Activated gamma-delta T cell treated with Interleukin-2 at 50 U/mL for 16 hours (primary cell): ENCODE measurements around the gene HOXD12.

ENCODE experiments used
- DNase-seq: peaks from one replicate; pipeline ENCODE4 v3.0.0-alpha.2; 2020

HOXD12 gene

GRCh38 chr2:176151442-176152287 is 52.1 kb downstream of the HOXD12 start, which contains the start of gene HOXD4:
TSS of gene HOXD4 (plus strand) at chr2:176151550. CDS start at chr2:176151634, 84 bp downstream.
- no peak for DNase-seq
